Caco-2 (cell line): ENCODE data around the gene CCDC124. TPM values are rescaled to one million over a fixed set of nuclear protein-coding genes. Genes with fewer than 3 reads are reported as not detected.

Source experiments
- BruUV-seq: library from RNA; stranded (reverse); fragments of 400-500 nt; replicated peaks from 2 replicates; lab custom pipeline; 2021; lab: Mats Ljungman, UMichigan
- CTCF ChIA-PET: fragments of 300-600 bp; sonication (Branson Sonifier 250); formaldehyde crosslinking; loops from one replicate; lab custom pipeline; 2022; ENCODE audit warnings: antibody characterized with exemption; lab: Charles Lee
- POLR2A ChIA-PET: fragments of 300-600 bp; sonication (Branson Sonifier 250); formaldehyde crosslinking; loops from one replicate; lab custom pipeline; 2022; ENCODE audit warnings: antibody characterized with exemption; lab: Charles Lee
- DNase-seq, 2 experiments: peaks; one replicate each; pipeline versions ENCODE4 v3.0.0 to v3.0.0-alpha.2; 2020 to 2022
- H3K27me3 ChIP-seq: replicated peaks from 2 replicates; pipeline ENCODE4 v1.6.0; 2011; ENCODE audit warnings: low read length; ENCODE audit not compliant: control insufficient read depth, insufficient read depth
- H3K36me3 ChIP-seq: 2 replicates; pipeline ENCODE4 v1.5.1; 2011; ENCODE audit warnings: low read length; ENCODE audit not compliant: control insufficient read depth, insufficient read depth
- H3K4me1 ChIP-seq: fragments of 250-450 bp; sonication (Bioruptor Pico); 2 replicates; pipeline ENCODE4 v1.5.1; 2020; ENCODE audit warnings: mild to moderate bottlenecking
- H3K4me3 ChIP-seq: 2 replicates; pipeline ENCODE4 v1.5.1; 2011; ENCODE audit warnings: low read depth, mild to moderate bottlenecking, control low read depth, low read length
- H3K9me3 ChIP-seq: fragments of 250-450 bp; sonication (Bioruptor Pico); 2 replicates; pipeline ENCODE4 v1.5.1; 2020; ENCODE audit warnings: mild to moderate bottlenecking, moderate library complexity
- H3K27ac Mint-ChIP-seq: one replicate; pipeline ENCODE4 v1.8.0; 2022; ENCODE audit warnings: mixed read lengths; ENCODE audit not compliant: unreplicated experiment
- H3K27me3 Mint-ChIP-seq: one replicate; pipeline ENCODE4 v1.8.0; 2022; ENCODE audit warnings: mixed read lengths; ENCODE audit not compliant: insufficient read depth, unreplicated experiment
- H3K36me3 Mint-ChIP-seq: one replicate; pipeline ENCODE4 v1.8.0; 2022; ENCODE audit warnings: mild to moderate bottlenecking, mixed read lengths; ENCODE audit not compliant: insufficient read depth, unreplicated experiment
- H3K4me1 Mint-ChIP-seq: one replicate; pipeline ENCODE4 v1.8.0; 2022; ENCODE audit warnings: low read depth, mixed read lengths; ENCODE audit not compliant: unreplicated experiment
- H3K4me3 Mint-ChIP-seq: one replicate; pipeline ENCODE4 v1.8.0; 2022; ENCODE audit warnings: mild to moderate bottlenecking, moderate library complexity, mixed read lengths; ENCODE audit not compliant: unreplicated experiment
- H3K9me3 Mint-ChIP-seq: one replicate; pipeline ENCODE4 v1.8.0; 2022; ENCODE audit warnings: mixed read lengths; ENCODE audit not compliant: unreplicated experiment
- CTCF ChIP-seq, 2 experiments: fragments of 200-600 bp in 1 of 2; IDR thresholded peaks; 1 replicate in 1 of 2; 2 replicates in 1 of 2; pipeline versions ENCODE4 v1.5.1 to v1.8.0; 2011 to 2022; ENCODE audit warnings: antibody characterized with exemption in 1 of 2, control low read depth in 1 of 2, inconsistent platforms in 1 of 2, low read depth in 1 of 2, low read length in 1 of 2, mild to moderate bottlenecking in 1 of 2, moderate library complexity in 1 of 2; ENCODE audit not compliant: insufficient read depth in 1 of 2, severe bottlenecking in 1 of 2, unreplicated experiment in 1 of 2
- intact Hi-C: fragments of 100-400 bp; cut with micrococcal nuclease; formaldehyde crosslinking; loops from one replicate; pipeline ENCODE4 v1.10.0; 2022; ENCODE audit not compliant: unreplicated experiment
- total RNA-seq: library from RNA; stranded (reverse); gene quantifications from 2 replicates; pipeline ENCODE4 v1.2.3, GENCODE V29; 2022

The CCDC124 gene
- total RNA-seq, 1 experiment from 2014 or later = 73.3 TPM

- Histone ChIP-seq H3K36me3 (no peaks in the 10 kb centered on the region), H3K4me1 (no peaks in the 10 kb centered on the region; the same call in 1 of the 2 replicates), H3K27me3 (no peaks in the 10 kb centered on the region), H3K9me3 (no peaks in the 10 kb centered on the region), H3K4me3 (no peak overlapping the region)
- intact Hi-C loops = no loop called here
- POLR2A ChIA-PET = interaction anchor here (0.6 kb wide), 1 partner anchor 223 kb away, joined by 5 read pairs; the partner anchor contains the start of gene MAP1S
- no peak for TF ChIP-seq CTCF (IDR thresholded peaks at IDR 0.05; ENCODE audit: insufficient read depth in 1 of 2, low read depth in 1 of 2, low read length in 1 of 2, severe bottlenecking in 1 of 2, unreplicated experiment in 1 of 2)
- Mint-ChIP-seq H3K27me3 (no peaks in the 10 kb centered on the region), H3K9me3 (no peaks in the 10 kb centered on the region), H3K27ac (no peak overlapping the region), H3K36me3 (peaks cover 21% of the 10 kb centered on the region), H3K4me3 (no peak overlapping the region), H3K4me1 (no peaks in the 10 kb centered on the region)
- CTCF ChIA-PET = interaction anchor here (0.9 kb wide), 1 partner anchor 281 kb away, joined by 4 read pairs; no protein-coding TSS in a partner anchor
- BruUV-seq = no TSS peak
- no peak for DNase-seq
Measured at GRCh38 chr19:17942582-17943273, 9.9 kb downstream of the CCDC124 start.

GRCh38 chr19:17943274-17944221 lies 10.7 kb downstream of the CCDC124 start:
- BruUV-seq = TSS peak; percentile 92
- CTCF ChIA-PET = interaction anchor here (0.6 to 0.9 kb wide), 2 partner anchors 11 to 280 kb away, joined by 4 read pairs; no protein-coding TSS in a partner anchor
- no peaks in the 10 kb centered on the region for H3K9me3 Mint-ChIP-seq

More at GRCh38 chr19:17943274-17944221, 10.7 kb downstream of the CCDC124 start:
- no peaks in the 10 kb centered on the region for H3K4me1 Mint-ChIP-seq
- Histone ChIP-seq H3K9me3 (no peaks in the 10 kb centered on the region), H3K36me3 (no peaks in the 10 kb centered on the region), H3K27me3 (no peaks in the 10 kb centered on the region), H3K4me3 (no peak overlapping the region), H3K4me1 (no peaks in the 10 kb centered on the region; the same call in 1 of the 2 replicates)
- no peak for TF ChIP-seq CTCF (IDR thresholded peaks at IDR 0.05; ENCODE audit: insufficient read depth in 1 of 2, low read depth in 1 of 2, low read length in 1 of 2, severe bottlenecking in 1 of 2, unreplicated experiment in 1 of 2)
- H3K4me3 Mint-ChIP-seq = no peak overlapping the region
- H3K27me3 Mint-ChIP-seq = no peaks in the 10 kb centered on the region
- no peak for DNase-seq
- no peak overlapping the region for H3K27ac Mint-ChIP-seq
- intact Hi-C loops = no loop called here
- H3K36me3 Mint-ChIP-seq = peaks cover 24% of the 10 kb centered on the region
- POLR2A ChIA-PET = interaction anchor here (0.6 kb wide), 1 partner anchor 224 kb away, joined by 5 read pairs; the partner anchor contains the start of gene MAP1S
